ENCODE measurements around the gene NR6A1. TPM values are rescaled to one million over a fixed set of nuclear protein-coding genes. Genes with fewer than 3 reads are reported as not detected.

NR6A1 gene
- total and polyA plus RNA-seq, 9 donors: 0.29 to 1.7 (median 1.00) TPM

DNA sequence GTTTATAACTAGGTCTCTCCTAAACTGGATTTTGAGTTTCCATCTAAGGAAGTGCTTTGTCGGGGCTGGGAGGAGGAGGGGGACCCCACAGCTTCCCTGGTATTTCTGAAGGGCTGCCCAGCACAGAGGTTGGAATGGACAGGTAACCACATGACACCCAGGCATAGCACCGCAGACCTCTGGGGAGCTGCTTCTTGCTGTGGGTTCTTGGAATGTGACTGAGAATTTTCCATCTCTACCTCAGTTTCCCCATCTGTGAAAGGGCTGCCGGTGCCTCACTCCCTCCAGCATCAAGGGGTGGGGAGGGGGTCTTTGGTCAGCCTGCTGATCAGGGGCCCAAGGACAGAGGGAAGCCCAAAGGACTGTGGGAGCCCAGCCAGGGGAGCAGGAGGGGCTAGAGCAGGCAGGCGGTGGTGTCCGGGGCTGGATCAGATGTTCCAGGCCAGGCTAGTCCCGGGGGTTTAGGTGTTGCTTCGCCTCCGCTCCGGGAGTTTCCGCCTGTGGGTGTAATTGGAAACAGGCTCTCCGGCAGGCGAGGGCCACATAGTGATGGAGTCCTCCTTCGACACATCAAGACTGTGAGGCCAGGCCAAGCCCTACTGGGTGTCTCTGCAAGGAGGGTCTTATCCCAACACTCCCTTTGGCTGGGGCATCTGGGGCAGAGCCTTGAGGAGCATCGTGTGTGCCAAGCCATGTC, 9.1 kb upstream of the NR6A1 start:
- DNase-seq: peak in 4 of 5 donors; percentile 51 to 69 (median 58)
- H3K4me3 ChIP-seq: no peak overlapping the region
- 25 to 35% (median 26%) methylated on average over 12 to 14 of the region's 14 CpGs for WGBS, 3 donors

DNA sequence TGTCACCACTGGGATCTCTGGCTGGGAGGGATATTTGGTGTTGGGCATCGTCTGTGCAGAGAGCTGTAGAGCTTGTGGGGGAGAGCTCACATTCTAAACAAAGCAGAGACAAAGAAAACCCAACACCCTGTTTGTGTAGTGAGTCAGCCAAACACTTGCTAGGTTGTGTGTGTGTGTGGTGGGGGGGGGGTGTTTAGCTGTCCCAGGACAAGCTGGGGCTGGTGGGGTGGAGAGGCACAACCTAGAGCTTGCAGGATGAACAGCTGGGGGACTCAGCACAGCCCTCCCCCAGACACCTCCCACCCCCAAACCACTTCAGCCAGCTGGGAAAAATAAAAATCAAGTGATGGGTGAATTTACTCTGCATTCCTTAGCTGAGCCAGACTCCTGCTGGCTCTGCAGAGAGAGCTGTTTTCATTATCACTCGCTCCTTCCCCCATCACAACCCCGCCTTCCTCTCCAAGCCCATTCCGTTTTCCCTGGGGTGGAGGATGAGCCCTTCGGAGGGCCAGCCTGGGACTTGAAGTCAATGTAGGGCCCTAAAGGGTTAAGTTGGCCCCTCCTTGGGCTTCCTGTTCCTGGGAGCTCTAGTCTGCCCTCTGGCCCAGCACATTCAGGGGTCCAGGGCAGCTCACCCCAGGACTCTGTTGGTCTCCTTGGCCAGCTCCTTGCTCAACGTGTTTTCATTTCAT, 8.4 kb upstream of the NR6A1 start:
- WGBS, 3 donors: 4 to 11% (median 7%) methylated on average over 6 of the region's 6 CpGs
- H3K4me3 ChIP-seq: peak overlapping the region; percentile 7
- H3K9me3 ChIP-seq: no peaks in the 10 kb centered on the region
- DNase-seq: peak; percentile 68 to 82 (median 75)
- H3K36me3 ChIP-seq: no peaks in the 10 kb centered on the region
- peaks cover 13% of the 10 kb centered on the region for H3K4me1 ChIP-seq (ENCODE audit: insufficient read depth)
- peak overlapping the region; percentile 38 to 80 for H3K27ac ChIP-seq
- no peaks in the 10 kb centered on the region for H3K27me3 ChIP-seq
- TF ChIP-seq EP300 (IDR thresholded peaks at IDR 0.05) (no peak), POLR2A (IDR thresholded peaks at IDR 0.05) (no peak)
- TF ChIP-seq, protein P1, sequence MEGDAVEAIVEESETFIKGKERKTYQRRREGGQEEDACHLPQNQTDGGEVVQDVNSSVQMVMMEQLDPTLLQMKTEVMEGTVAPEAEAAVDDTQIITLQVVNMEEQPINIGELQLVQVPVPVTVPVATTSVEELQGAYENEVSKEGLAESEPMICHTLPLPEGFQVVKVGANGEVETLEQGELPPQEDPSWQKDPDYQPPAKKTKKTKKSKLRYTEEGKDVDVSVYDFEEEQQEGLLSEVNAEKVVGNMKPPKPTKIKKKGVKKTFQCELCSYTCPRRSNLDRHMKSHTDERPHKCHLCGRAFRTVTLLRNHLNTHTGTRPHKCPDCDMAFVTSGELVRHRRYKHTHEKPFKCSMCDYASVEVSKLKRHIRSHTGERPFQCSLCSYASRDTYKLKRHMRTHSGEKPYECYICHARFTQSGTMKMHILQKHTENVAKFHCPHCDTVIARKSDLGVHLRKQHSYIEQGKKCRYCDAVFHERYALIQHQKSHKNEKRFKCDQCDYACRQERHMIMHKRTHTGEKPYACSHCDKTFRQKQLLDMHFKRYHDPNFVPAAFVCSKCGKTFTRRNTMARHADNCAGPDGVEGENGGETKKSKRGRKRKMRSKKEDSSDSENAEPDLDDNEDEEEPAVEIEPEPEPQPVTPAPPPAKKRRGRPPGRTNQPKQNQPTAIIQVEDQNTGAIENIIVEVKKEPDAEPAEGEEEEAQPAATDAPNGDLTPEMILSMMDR (IDR thresholded peaks at IDR 0.05): no peak
- intact Hi-C loops (cut with DNase I): loop anchor here in 2 of 4 donors (5.0 to 10.0 kb wide), 2 partner anchors 58 to 365 kb away; partner anchors contain the start of gene SCAI (in 1 of the 2)

More for the DNA sequence above, 9.1 kb upstream of the NR6A1 start:
- Histone ChIP-seq H3K27ac (peak overlapping the region; percentile 38 to 80), H3K36me3 (no peaks in the 10 kb centered on the region), H3K9me3 (no peaks in the 10 kb centered on the region), H3K4me1 (ENCODE audit: insufficient read depth) (peaks cover 13% of the 10 kb centered on the region), H3K27me3 (no peaks in the 10 kb centered on the region)
- TF ChIP-seq, protein P1 (IDR thresholded peaks at IDR 0.05): no peak
- TF ChIP-seq POLR2A (IDR thresholded peaks at IDR 0.05) (no peak), EP300 (IDR thresholded peaks at IDR 0.05) (no peak)
- intact Hi-C loops (cut with DNase I): loop anchor here in 1 of 4 donors (5.0 kb wide), 1 partner anchor 57 kb away; no protein-coding TSS in a partner anchor

DNA sequence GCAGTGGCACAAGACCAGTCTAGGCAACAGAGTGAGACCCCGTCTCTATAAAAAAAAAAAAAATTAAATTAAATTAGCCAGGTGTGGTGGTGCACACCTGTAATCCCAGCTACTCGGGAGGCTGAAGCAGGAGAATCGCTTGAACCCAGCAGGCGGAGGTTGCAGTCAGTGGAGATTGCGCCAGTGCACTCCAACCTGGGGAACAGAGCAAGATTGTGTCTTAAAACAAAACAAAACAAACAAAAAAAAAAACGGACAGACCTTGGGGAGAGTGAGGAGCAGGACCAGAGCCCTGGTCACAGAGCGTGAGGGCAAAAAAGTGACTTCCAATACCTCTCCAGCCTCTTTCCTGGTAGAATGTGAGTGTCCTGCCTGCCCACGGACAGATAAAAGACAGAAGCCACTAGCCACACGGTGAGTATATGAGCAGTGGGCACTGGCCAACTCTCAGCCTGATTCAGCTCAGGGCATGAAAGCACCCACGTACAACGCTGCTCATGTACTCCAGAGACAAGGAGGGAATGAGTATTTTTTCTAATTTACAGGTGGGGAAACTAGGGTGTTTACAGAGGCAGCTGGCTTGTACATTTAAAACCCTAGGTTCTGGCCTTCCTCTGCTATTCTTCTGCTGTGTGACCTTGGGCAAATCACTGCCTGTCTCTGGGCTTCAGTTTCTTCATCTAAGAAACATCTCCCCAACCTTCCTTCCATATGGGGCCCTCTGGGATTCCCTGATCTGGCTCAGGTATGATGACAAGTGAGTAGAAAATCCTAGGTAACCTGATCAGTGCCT, 7.7 kb upstream of the NR6A1 start:
- no peaks in the 10 kb centered on the region for H3K27me3 ChIP-seq
- H3K4me1 ChIP-seq (ENCODE audit: insufficient read depth): peaks cover 13% of the 10 kb centered on the region
- DNase-seq: peak in 1 of 5 donors; percentile 8
- TF ChIP-seq, protein P1 (IDR thresholded peaks at IDR 0.05): no peak
- TF ChIP-seq EP300 (IDR thresholded peaks at IDR 0.05) (no peak), POLR2A (IDR thresholded peaks at IDR 0.05) (no peak)
- intact Hi-C loops (cut with DNase I): loop anchor here in 1 of 4 donors (10.0 kb wide), 1 partner anchor 366 kb away; the partner anchor contains the start of gene SCAI
- 57 to 67% (median 58%) methylated on average over 11 of the region's 11 CpGs for WGBS, 3 donors
- H3K36me3 ChIP-seq: no peaks in the 10 kb centered on the region
- no peaks in the 10 kb centered on the region for H3K9me3 ChIP-seq
- H3K4me3 ChIP-seq: peak overlapping the region; percentile 4
- H3K27ac ChIP-seq: peak overlapping the region in 1 of 2 donors; percentile 80

All from ovary (tissue), 9 donors.